Stimulated activated naive CD4-positive, alpha-beta T cell treated with Interleukin-2 at 50 U/mL for 16 hours (primary cell): ENCODE measurements around the gene LDLRAD4.

Experiments
- DNase-seq: peaks from one replicate; lab custom pipeline; 2025; lab: John Stamatoyannopoulos, UW

Gene LDLRAD4

GRCh38 chr18:13514558-13514957 is 296.0 kb downstream of the LDLRAD4 start:
- no peak for DNase-seq

GRCh38 chr18:13516855-13517254 is 298.3 kb downstream of the LDLRAD4 start:
- no peak for DNase-seq

GRCh38 chr18:13517369-13517768 is 298.8 kb downstream of the LDLRAD4 start:
- DNase-seq = no peak

GRCh38 chr18:13518382-13518781 is 299.8 kb downstream of the LDLRAD4 start:
- no peak for DNase-seq

GRCh38 chr18:13520306-13520705 is 301.7 kb downstream of the LDLRAD4 start:
- no peak for DNase-seq

GRCh38 chr18:13520741-13521140 is 302.2 kb downstream of the LDLRAD4 start:
- DNase-seq = no peak

GRCh38 chr18:13521418-13521817 is 302.9 kb downstream of the LDLRAD4 start:
- DNase-seq = no peak

- DNase-seq = no peak
These were observed 303.7 kb downstream of the LDLRAD4 start for GRCh38 chr18:13522256-13522655.

GRCh38 chr18:13522861-13523660 is 304.5 kb downstream of the LDLRAD4 start:
- DNase-seq = no peak

- no peak for DNase-seq
These were observed 305.5 kb downstream of the LDLRAD4 start for GRCh38 chr18:13524054-13524453.

GRCh38 chr18:13524811-13525210 is 306.3 kb downstream of the LDLRAD4 start:
- no peak for DNase-seq

GRCh38 chr18:13525381-13526029 is 306.9 kb downstream of the LDLRAD4 start:
- no peak for DNase-seq

- no peak for DNase-seq
These were observed 308.0 kb downstream of the LDLRAD4 start for GRCh38 chr18:13526519-13526918.

GRCh38 chr18:13527256-13527655 is 308.7 kb downstream of the LDLRAD4 start:
- no peak for DNase-seq

GRCh38 chr18:13527730-13528129 is 309.2 kb downstream of the LDLRAD4 start:
- no peak for DNase-seq

- DNase-seq = no peak
These were observed 310.3 kb downstream of the LDLRAD4 start for GRCh38 chr18:13528739-13529392.

GRCh38 chr18:13530033-13530878 is 311.7 kb downstream of the LDLRAD4 start:
- DNase-seq = no peak

GRCh38 chr18:13530879-13531387 is 312.4 kb downstream of the LDLRAD4 start:
- no peak for DNase-seq

- DNase-seq = no peak
These were observed 313.2 kb downstream of the LDLRAD4 start for GRCh38 chr18:13531681-13532325.

- no peak for DNase-seq
These were observed 314.0 kb downstream of the LDLRAD4 start for GRCh38 chr18:13532406-13533075.

- no peak for DNase-seq
These were observed 316.1 kb downstream of the LDLRAD4 start for GRCh38 chr18:13534631-13535030.
